Measurements from ENCODE around the gene ALK.

GRCh38 chr2:29196792-29197788 is 724.3 kb downstream of the ALK start:
- TF ChIP-seq CTCF (IDR thresholded peaks at IDR 0.05; ENCODE audit: low read depth, low read length) (peak; percentile 81), EZH2phosphoT487 (IDR thresholded peaks at IDR 0.05; ENCODE audit: low read depth) (no peak)
